Natural killer cell (primary cell): ENCODE data around the gene GAP43. TPM values are rescaled to one million over a fixed set of nuclear protein-coding genes. Genes with fewer than 3 reads are reported as not detected.

Experiments
- ATAC-seq, 3 donors: fragments of 150-1000 bp in 2 of 3; fragments of 200-7000 bp in 1 of 3; cut with Tn5 transposase; 1 replicate in 1 of 3; 2 replicates in 2 of 3; pipeline ENCODE4 v1.10.0; 2021; ENCODE audit warnings: mild to moderate bottlenecking in 2 of 3, moderate library complexity in 2 of 3
- DNase-seq, 2 donors: peaks; one replicate each; pipeline versions ENCODE4 v3.0.0 to v3.0.0-alpha.2; 2013 to 2021; ENCODE audit warnings: mixed read lengths in 1 of 2
- H3K27ac ChIP-seq: one replicate; pipeline ENCODE4 v1.5.1; 2013; ENCODE audit warnings: mild to moderate bottlenecking, low read length
- H3K27me3 ChIP-seq: one replicate; pipeline ENCODE4 v1.6.1; 2013; ENCODE audit warnings: low read length; ENCODE audit not compliant: control insufficient read depth, insufficient read depth
- H3K36me3 ChIP-seq: one replicate; pipeline ENCODE4 v1.6.1; 2013; ENCODE audit warnings: low read length; ENCODE audit not compliant: control insufficient read depth, insufficient read depth
- H3K4me1 ChIP-seq: one replicate; pipeline ENCODE4 v1.6.1; 2013; ENCODE audit warnings: low read length; ENCODE audit not compliant: control insufficient read depth, insufficient read depth
- H3K4me3 ChIP-seq: one replicate; pipeline ENCODE4 v1.5.1; 2013; ENCODE audit warnings: low read length
- H3K9me3 ChIP-seq: one replicate; pipeline ENCODE4 v1.6.1; 2013; ENCODE audit warnings: low read length; ENCODE audit not compliant: control insufficient read depth, insufficient read depth
- H3K27ac Mint-ChIP-seq, 2 donors: one replicate each; pipeline ENCODE4 v1.8.0; 2022; ENCODE audit warnings: mild to moderate bottlenecking in 2 of 2, mixed read lengths in 2 of 2, moderate library complexity in 1 of 2
- H3K27me3 Mint-ChIP-seq, 2 donors: one replicate each; pipeline ENCODE4 v1.8.0; 2022; ENCODE audit warnings: low read depth in 2 of 2, mixed read lengths in 2 of 2
- H3K36me3 Mint-ChIP-seq: one replicate; pipeline ENCODE4 v1.8.0; 2022; ENCODE audit warnings: mixed read lengths
- H3K4me1 Mint-ChIP-seq, 2 donors: one replicate each; pipeline ENCODE4 v1.8.0; 2022; ENCODE audit warnings: mixed read lengths in 2 of 2
- H3K4me3 Mint-ChIP-seq: one replicate; pipeline ENCODE4 v1.8.0; 2022; ENCODE audit warnings: mild to moderate bottlenecking, moderate library complexity, mixed read lengths
- H3K9me3 Mint-ChIP-seq, 2 donors: one replicate each; pipeline ENCODE4 v1.8.0; 2022; ENCODE audit warnings: mixed read lengths in 2 of 2
- CTCF ChIP-seq: fragments of 200-600 bp; IDR thresholded peaks from one replicate; pipeline ENCODE4 v1.8.0; 2022; ENCODE audit warnings: antibody characterized with exemption
- WGBS: methylation state at CpG from one replicate; pipeline ENCODE4 v1.1.7; 2013; ENCODE audit warnings: missing lambda C conversion rate; ENCODE audit not compliant: insufficient coverage; 5-methylcytosine and 5-hydroxymethylcytosine counted together
- intact Hi-C: fragments of 100-400 bp; cut with micrococcal nuclease; formaldehyde crosslinking; loops from one replicate; pipeline ENCODE4 v1.14.2; 2022
- total RNA-seq, 4 donors: library from RNA; stranded (reverse); fragments of 120-200 nt in 1 of 4; gene quantifications; one replicate each; pipeline versions ENCODE4 v1.2.3 to v1.2.4, GENCODE V29; 2013 to 2022

Gene GAP43
- total RNA-seq, 3 donors from 2014 or later (not counting 1 experiment from before 2014, with no cell fraction given) = 0.14 TPM; not detected in 2

GRCh38 chr3:115689928-115690327, 66.6 kb downstream of the GAP43 start:
- Mint-ChIP-seq H3K4me3 (no peak overlapping the region), H3K4me1 (no peaks in the 10 kb centered on the region), H3K9me3 (no peaks in the 10 kb centered on the region), H3K27me3 (peaks cover 11 to 13% of the 10 kb centered on the region in 2 donors), H3K27ac (no peak overlapping the region), H3K36me3 (no peaks in the 10 kb centered on the region)
- intact Hi-C loops = loop anchor here (5.0 to 10.0 kb wide), 2 partner anchors 125 to 473 kb away; no protein-coding TSS in a partner anchor
- Histone ChIP-seq H3K36me3 (no peaks in the 10 kb centered on the region), H3K4me3 (no peak overlapping the region), H3K4me1 (no peaks in the 10 kb centered on the region), H3K9me3 (no peaks in the 10 kb centered on the region), H3K27ac (no peak overlapping the region), H3K27me3 (no peaks in the 10 kb centered on the region)
- 92% methylated on average over 4 of the region's 5 CpGs for WGBS
- DNase-seq (no peak), ATAC-seq (no peak)
- TF ChIP-seq CTCF = no peak

- H3K36me3 Mint-ChIP-seq = no peaks in the 10 kb centered on the region
- H3K9me3 Mint-ChIP-seq = no peaks in the 10 kb centered on the region
- Histone ChIP-seq H3K4me3 (no peak overlapping the region), H3K4me1 (no peaks in the 10 kb centered on the region), H3K27ac (no peak overlapping the region), H3K9me3 (no peaks in the 10 kb centered on the region), H3K36me3 (no peaks in the 10 kb centered on the region), H3K27me3 (no peaks in the 10 kb centered on the region)
- TF ChIP-seq CTCF = no peak
- H3K4me3 Mint-ChIP-seq = no peak overlapping the region
- H3K4me1 Mint-ChIP-seq = no peaks in the 10 kb centered on the region
- WGBS = 87% methylated on average over 2 of the region's 4 CpGs
- intact Hi-C loops = loop anchor here (1.0 to 10.0 kb wide), 4 partner anchors 123 to 863 kb away; no protein-coding TSS in a partner anchor
- H3K27ac Mint-ChIP-seq = no peak overlapping the region
- ATAC-seq (no peak), DNase-seq (no peak)
- peaks cover 11 to 13% of the 10 kb centered on the region in 2 donors for H3K27me3 Mint-ChIP-seq
Measured at GRCh38 chr3:115691964-115692363, 68.7 kb downstream of the GAP43 start.

GRCh38 chr3:115692887-115693524, 69.7 kb downstream of the GAP43 start:
- H3K4me3 Mint-ChIP-seq = no peak overlapping the region
- DNase-seq = peak; percentile 43 to 79
- H3K27ac Mint-ChIP-seq = no peak overlapping the region
- H3K4me1 Mint-ChIP-seq = no peaks in the 10 kb centered on the region
- H3K4me1 ChIP-seq = no peaks in the 10 kb centered on the region
- 25% methylated on average over 7 of the region's 8 CpGs for WGBS
- no peak overlapping the region for H3K27ac ChIP-seq
- TF ChIP-seq CTCF = peak; percentile 81
- H3K4me3 ChIP-seq = no peak overlapping the region
- H3K27me3 Mint-ChIP-seq = peaks cover 11 to 13% of the 10 kb centered on the region in 2 donors
- no peaks in the 10 kb centered on the region for H3K9me3 ChIP-seq
- no peaks in the 10 kb centered on the region for H3K27me3 ChIP-seq
- intact Hi-C loops = loop anchor here (1.0 to 10.0 kb wide), 5 partner anchors 122 to 864 kb away; no protein-coding TSS in a partner anchor
- no peaks in the 10 kb centered on the region for H3K36me3 Mint-ChIP-seq
- no peaks in the 10 kb centered on the region for H3K36me3 ChIP-seq
- no peaks in the 10 kb centered on the region for H3K9me3 Mint-ChIP-seq
- peak; percentile 72 to 90 (median 81) for ATAC-seq
